Sigmoid colon (tissue), 7 donors: Measurements from ENCODE around the gene ZNF490. TPM values are rescaled to one million over a fixed set of nuclear protein-coding genes. Genes with fewer than 3 reads are reported as not detected.

Experiments used
- DNase-seq: peaks from one replicate; pipeline ENCODE4 v3.0.0-alpha.2; 2019
- H3K27ac ChIP-seq, 4 donors: fragments of 200-600 bp; sonication (generic); one replicate each; pipeline ENCODE4 v1.5.1; 2016 to 2019; ENCODE audit warnings: mild to moderate bottlenecking in 1 of 4
- H3K27me3 ChIP-seq, 3 donors: fragments of 200-600 bp; sonication (generic); one replicate each; pipeline ENCODE4 v1.5.1; 2019; ENCODE audit warnings: mild to moderate bottlenecking in 1 of 3
- H3K36me3 ChIP-seq, 4 donors: fragments of 200-600 bp; sonication (generic); one replicate each; pipeline ENCODE4 v1.5.1; 2016 to 2019
- H3K4me1 ChIP-seq, 4 donors: fragments of 200-600 bp; sonication (generic); one replicate each; pipeline ENCODE4 v1.5.1; 2017 to 2019
- H3K4me3 ChIP-seq, 4 donors: fragments of 200-600 bp; sonication (generic); one replicate each; pipeline ENCODE4 v1.5.1; 2017 to 2019; ENCODE audit warnings: mild to moderate bottlenecking in 2 of 4, moderate library complexity in 1 of 4
- H3K9me3 ChIP-seq, 4 donors: fragments of 200-600 bp in 3 of 4; sonication (generic) in 3 of 4; one replicate each; pipeline versions ENCODE4 v1.5.1 to v1.6.1; 2013 to 2019
- CTCF ChIP-seq, 4 experiments: fragments of 450-650 bp in 3 of 4; fragments of 200-600 bp in 1 of 4; IDR thresholded peaks; one replicate each; pipeline ENCODE4 v1.5.1; 2016 to 2019; ENCODE audit warnings: antibody characterized with exemption in 4 of 4, mild to moderate bottlenecking in 3 of 4, moderate library complexity in 2 of 4
- EP300 ChIP-seq, 4 donors: sonication (generic); formaldehyde crosslinking; IDR thresholded peaks; one replicate each; pipeline ENCODE4 v1.6.1; 2017; ENCODE audit warnings: antibody characterized with exemption in 4 of 4
- POLR2A ChIP-seq, 2 donors: fragments of 450-650 bp; IDR thresholded peaks; one replicate each; pipeline ENCODE4 v1.6.1; 2016; ENCODE audit warnings: antibody characterized with exemption in 2 of 2, mild to moderate bottlenecking in 2 of 2, moderate library complexity in 2 of 2
- POLR2AphosphoS5 ChIP-seq, 4 donors: sonication (generic); formaldehyde crosslinking; IDR thresholded peaks; one replicate each; pipeline ENCODE4 v1.6.1; 2017; ENCODE audit warnings: antibody characterized with exemption in 4 of 4
- WGBS, 2 donors: extraction: QIAGEN DNeasy Blood & Tissue Kit; methylation state at CpG; one replicate each; pipeline ENCODE4 v1.1.7; 2013; 5-methylcytosine and 5-hydroxymethylcytosine counted together
- intact Hi-C: fragments of 100-400 bp; cut with DNase I; formaldehyde crosslinking; loops from one replicate; pipeline ENCODE4 v1.15.1; 2023
- polyA plus RNA-seq, 3 donors: library from polyadenylated mRNA; stranded (reverse); fragments of 200-250 nt; gene quantifications; one replicate each; pipeline ENCODE4 v1.2.3, GENCODE V29; 2013
- total RNA-seq, 4 donors: library from RNA; depleted of rRNA; stranded (reverse); fragments of >200 nt; gene quantifications; one replicate each; pipeline ENCODE4 v1.1.0, GENCODE V29; 2016
- donor health status: healthy with polysubstance abuse.
- donor health status: Bipolar disorder and iron deficiency.
- donor health status: healthy.

ZNF490 gene
- total and polyA plus RNA-seq, 7 donors: 1.6 to 7.8 (median 4.3) TPM; not detected in 1

- H3K27ac ChIP-seq: peak overlapping the region; percentile 95 to 100 (median 98)
- H3K27me3 ChIP-seq: no peaks in the 10 kb centered on the region
- peak overlapping the region; percentile 77 to 99 (median 88) for H3K4me3 ChIP-seq
- peak; percentile 91 for DNase-seq
- peaks cover 0 to 45% (median 38%) of the 10 kb centered on the region in 4 donors for H3K4me1 ChIP-seq
- 0 to 1% methylated on average over 10 of the region's 10 CpGs for WGBS, 2 donors
- intact Hi-C loops: loop anchor here (2.0 to 5.0 kb wide), 2 partner anchors 56 to 59 kb away; partner anchors contain the start of genes MAN2B1 and WDR83
- no peaks in the 10 kb centered on the region for H3K9me3 ChIP-seq
- TF ChIP-seq EP300 (IDR thresholded peaks at IDR 0.05): no peak
- peak in 3 of 4 donors; percentile 8 to 76 (median 32) for TF ChIP-seq POLR2AphosphoS5 (IDR thresholded peaks at IDR 0.05)
- peaks cover 0 to 47% (median 1%) of the 10 kb centered on the region in 4 donors for H3K36me3 ChIP-seq
Observed at GRCh38 chr19:12611361-12611699, 717 bp upstream of the ZNF490 start.

GRCh38 chr19:12607631-12608030 lies 3.0 kb downstream of the ZNF490 start:
- H3K4me3 ChIP-seq: no peak overlapping the region
- no peak for TF ChIP-seq EP300 (IDR thresholded peaks at IDR 0.05)
- TF ChIP-seq POLR2AphosphoS5 (IDR thresholded peaks at IDR 0.05): no peak
- no peak for TF ChIP-seq CTCF (IDR thresholded peaks at IDR 0.05)
- no peak for TF ChIP-seq POLR2A (IDR thresholded peaks at IDR 0.05)
- H3K27ac ChIP-seq: no peak overlapping the region
- intact Hi-C loops: no loop called here
- H3K9me3 ChIP-seq: no peaks in the 10 kb centered on the region
- H3K27me3 ChIP-seq: no peaks in the 10 kb centered on the region
- WGBS, 2 donors: 78 to 90% methylated on average over 3 of the region's 3 CpGs
- no peak for DNase-seq
- H3K4me1 ChIP-seq: peaks cover 0 to 24% (median 18%) of the 10 kb centered on the region in 4 donors
- peaks cover 0 to 64% (median 3%) of the 10 kb centered on the region in 4 donors for H3K36me3 ChIP-seq

GRCh38 chr19:12606796-12607195 lies 3.8 kb downstream of the ZNF490 start:
- H3K4me1 ChIP-seq: peaks cover 0 to 15% (median 12%) of the 10 kb centered on the region in 4 donors
- intact Hi-C loops: no loop called here
- TF ChIP-seq EP300 (IDR thresholded peaks at IDR 0.05) (no peak), POLR2A (IDR thresholded peaks at IDR 0.05) (no peak), POLR2AphosphoS5 (IDR thresholded peaks at IDR 0.05) (no peak), CTCF (IDR thresholded peaks at IDR 0.05) (no peak)
- H3K27ac ChIP-seq: no peak overlapping the region
- H3K9me3 ChIP-seq: no peaks in the 10 kb centered on the region
- H3K27me3 ChIP-seq: no peaks in the 10 kb centered on the region
- H3K4me3 ChIP-seq: no peak overlapping the region
- DNase-seq: peak; percentile 28
- peaks cover 0 to 66% (median 3%) of the 10 kb centered on the region in 4 donors for H3K36me3 ChIP-seq
- 96 to 100% methylated on average over 1 of the region's 1 CpG for WGBS, 2 donors

- DNase-seq: no peak
- no peaks in the 10 kb centered on the region for H3K27me3 ChIP-seq
- no peaks in the 10 kb centered on the region for H3K9me3 ChIP-seq
- TF ChIP-seq EP300 (IDR thresholded peaks at IDR 0.05): no peak
- TF ChIP-seq CTCF (IDR thresholded peaks at IDR 0.05): no peak
- no peak for TF ChIP-seq POLR2AphosphoS5 (IDR thresholded peaks at IDR 0.05)
- no peak for TF ChIP-seq POLR2A (IDR thresholded peaks at IDR 0.05)
- H3K27ac ChIP-seq: no peak overlapping the region
- no peaks in the 10 kb centered on the region for H3K4me1 ChIP-seq
- no peak overlapping the region for H3K4me3 ChIP-seq
- 88 to 93% methylated on average over 1 of the region's 1 CpG for WGBS, 2 donors
- peaks cover 0 to 80% (median 3%) of the 10 kb centered on the region in 4 donors for H3K36me3 ChIP-seq
- intact Hi-C loops: no loop called here
Observed at GRCh38 chr19:12603714-12604113, 6.9 kb downstream of the ZNF490 start.

- Histone ChIP-seq H3K27ac (no peak overlapping the region), H3K27me3 (no peaks in the 10 kb centered on the region), H3K9me3 (no peaks in the 10 kb centered on the region), H3K4me1 (no peaks in the 10 kb centered on the region), H3K4me3 (no peak overlapping the region), H3K36me3 (peaks cover 0 to 37% (median 0%) of the 10 kb centered on the region in 4 donors)
- TF ChIP-seq CTCF (IDR thresholded peaks at IDR 0.05): no peak
- TF ChIP-seq POLR2AphosphoS5 (IDR thresholded peaks at IDR 0.05): no peak
- no peak for TF ChIP-seq POLR2A (IDR thresholded peaks at IDR 0.05)
- TF ChIP-seq EP300 (IDR thresholded peaks at IDR 0.05): no peak
- intact Hi-C loops: no loop called here
- WGBS, 2 donors: 91 to 92% methylated on average over 11 of the region's 11 CpGs
- DNase-seq: no peak
Observed at GRCh38 chr19:12597594-12597993, 13.0 kb downstream of the ZNF490 start.
